Thoracic aorta (tissue), 2 donors: ENCODE results near the gene MCM5. TPM values are rescaled to one million over a fixed set of nuclear protein-coding genes. Genes with fewer than 3 reads are reported as not detected.

Experiments used
- ATAC-seq: fragments of 150-250 bp; one replicate; pipeline ENCODE4 v1.8.0; 2017; ENCODE audit warnings: low read depth; ENCODE audit not compliant: insufficient number of reproducible peaks, low FRiP score
- DNase-seq: peaks from one replicate; pipeline ENCODE4 v3.0.0-alpha.2; 2020; ENCODE audit warnings: low spot score
- H3K27ac ChIP-seq, 2 donors: fragments of 200-600 bp; sonication (generic); 1 replicate in 1 of 2; 2 replicates in 1 of 2; pipeline ENCODE4 v1.5.1; 2016; ENCODE audit warnings: mild to moderate bottlenecking in 2 of 2, moderate library complexity in 2 of 2
- H3K27me3 ChIP-seq: fragments of 200-600 bp; sonication (generic); replicated peaks from 2 replicates; pipeline ENCODE4 v1.6.0; 2016; ENCODE audit warnings: mild to moderate bottlenecking; ENCODE audit not compliant: insufficient read depth
- H3K36me3 ChIP-seq: fragments of 200-600 bp; sonication (generic); one replicate; pipeline ENCODE4 v1.5.1; 2016
- H3K4me1 ChIP-seq, 2 donors: fragments of 200-600 bp; sonication (generic); 1 replicate in 1 of 2; 2 replicates in 1 of 2; pipeline versions ENCODE4 v1.5.1 to v1.6.0; 2016; ENCODE audit warnings: low read depth in 2 of 2, mild to moderate bottlenecking in 1 of 2; ENCODE audit not compliant: control insufficient read depth in 1 of 2
- H3K4me3 ChIP-seq: fragments of 200-600 bp; sonication (generic); 2 replicates; pipeline ENCODE4 v1.5.1; 2016; ENCODE audit warnings: mild to moderate bottlenecking
- H3K9me3 ChIP-seq: fragments of 200-600 bp; sonication (generic); 2 replicates; pipeline ENCODE4 v1.5.1; 2016
- CTCF ChIP-seq: fragments of 200-600 bp; sonication (generic); IDR thresholded peaks from one replicate; pipeline ENCODE4 v1.5.1; 2019; ENCODE audit warnings: antibody characterized with exemption
- total RNA-seq, 2 donors: library from RNA; depleted of rRNA; stranded (reverse); fragments of >200 nt; gene quantifications; one replicate each; pipeline versions ENCODE4 v1.1.0 to v1.2.3, GENCODE V29; 2016

The MCM5 gene
- total RNA-seq, 2 donors from 2014 or later, result 18.1 to 53.1 TPM

GRCh38 chr22:35403356-35403755, 3.4 kb downstream of the MCM5 start:
- H3K9me3 ChIP-seq, result no peaks in the 10 kb centered on the region
- no peak for DNase-seq
- H3K27ac ChIP-seq, result no peak overlapping the region
- no peak for TF ChIP-seq CTCF
- no peak for ATAC-seq
- H3K4me1 ChIP-seq, result peaks cover 4 to 15% of the 10 kb centered on the region in 2 donors
- H3K4me3 ChIP-seq, result no peak overlapping the region
- H3K36me3 ChIP-seq, result peaks cover 12% of the 10 kb centered on the region
- H3K27me3 ChIP-seq, result no peaks in the 10 kb centered on the region

- H3K27ac ChIP-seq, result no peak overlapping the region
- H3K9me3 ChIP-seq, result no peaks in the 10 kb centered on the region
- H3K27me3 ChIP-seq, result no peaks in the 10 kb centered on the region
- no peak for DNase-seq
- no peak for TF ChIP-seq CTCF
- no peak for ATAC-seq
- peaks cover 4 to 15% of the 10 kb centered on the region in 2 donors for H3K4me1 ChIP-seq
- peaks cover 15% of the 10 kb centered on the region for H3K36me3 ChIP-seq
- H3K4me3 ChIP-seq, result no peak overlapping the region
Measured at GRCh38 chr22:35404176-35404575, 4.2 kb downstream of the MCM5 start.

DNA sequence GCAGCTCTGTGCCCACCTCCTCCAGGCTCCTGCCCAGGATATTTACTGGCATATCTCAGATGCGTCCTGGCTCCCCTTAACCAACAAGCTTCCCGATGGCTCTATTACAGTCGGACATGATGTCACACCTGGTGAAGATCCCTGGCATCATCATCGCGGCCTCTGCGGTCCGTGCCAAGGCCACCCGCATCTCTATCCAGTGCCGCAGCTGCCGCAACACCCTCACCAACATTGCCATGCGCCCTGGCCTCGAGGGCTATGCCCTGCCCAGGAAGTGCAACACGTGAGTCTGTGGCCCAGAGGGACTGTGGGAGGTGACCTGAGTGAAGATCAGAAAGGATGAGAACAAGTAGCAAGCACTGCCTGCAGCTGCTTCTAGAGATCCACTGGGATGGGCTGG, 6.5 kb downstream of the MCM5 start:
- Histone ChIP-seq H3K27ac (no peak overlapping the region), H3K4me1 (peaks cover 0 to 4% of the 10 kb centered on the region in 2 donors), H3K36me3 (peaks cover 15% of the 10 kb centered on the region), H3K27me3 (no peaks in the 10 kb centered on the region), H3K9me3 (no peaks in the 10 kb centered on the region), H3K4me3 (no peak overlapping the region)
- no peak for DNase-seq
- ATAC-seq, result no peak
- no peak for TF ChIP-seq CTCF

- Histone ChIP-seq H3K9me3 (no peaks in the 10 kb centered on the region), H3K4me3 (no peak overlapping the region), H3K36me3 (peaks cover 20% of the 10 kb centered on the region), H3K27ac (no peak overlapping the region), H3K4me1 (no peaks in the 10 kb centered on the region), H3K27me3 (no peaks in the 10 kb centered on the region)
- ATAC-seq (no peak), DNase-seq (no peak)
- TF ChIP-seq CTCF, result no peak
Measured at GRCh38 chr22:35407362-35407761, 7.4 kb downstream of the MCM5 start.

DNA sequence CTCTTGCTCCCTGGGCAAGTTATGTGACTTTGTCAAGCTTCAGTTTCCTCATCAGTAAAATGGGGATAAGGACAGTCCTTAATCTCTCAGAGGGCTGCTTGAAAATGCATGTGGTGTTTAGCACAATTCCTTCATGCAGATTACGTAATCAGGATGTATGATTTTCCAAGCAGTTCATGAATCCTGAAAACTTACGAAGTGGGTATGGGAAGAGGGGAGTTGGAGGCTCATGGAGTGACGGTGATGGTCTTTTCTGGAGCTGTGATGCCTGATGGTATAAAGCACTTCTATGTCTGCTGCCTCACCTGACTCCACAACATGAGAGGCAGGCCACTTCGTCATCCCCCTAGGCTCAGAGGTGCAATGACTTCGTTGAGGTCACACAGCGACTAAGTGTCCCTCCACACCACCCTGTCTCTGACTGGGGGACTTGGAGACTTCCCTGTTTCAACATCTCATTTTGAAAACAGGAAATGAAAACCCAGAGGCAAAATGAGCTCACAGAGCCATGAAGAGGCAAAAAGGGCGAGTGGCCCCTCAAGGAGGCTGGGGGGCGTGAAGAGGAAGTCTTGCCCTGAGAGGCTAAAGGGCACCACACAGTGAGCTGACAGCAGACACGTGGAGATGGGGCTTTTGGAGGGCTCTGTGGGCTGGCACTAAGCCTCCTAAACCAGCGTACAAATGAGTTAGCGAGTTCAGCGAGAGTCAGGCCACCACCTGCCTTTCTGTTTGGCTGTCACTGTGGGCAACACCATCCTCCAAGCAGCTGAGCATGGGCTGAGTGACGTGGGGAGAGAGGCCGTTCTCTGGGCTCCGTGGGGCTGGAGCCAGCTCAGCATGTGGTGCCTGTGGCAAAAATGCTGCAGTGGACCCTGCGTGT, 10.1 kb downstream of the MCM5 start:
- Histone ChIP-seq H3K4me3 (no peak overlapping the region), H3K27ac (no peak overlapping the region), H3K4me1 (no peaks in the 10 kb centered on the region), H3K36me3 (peaks cover 30% of the 10 kb centered on the region), H3K27me3 (no peaks in the 10 kb centered on the region), H3K9me3 (no peaks in the 10 kb centered on the region)
- no peak for ATAC-seq
- TF ChIP-seq CTCF, result no peak
- no peak for DNase-seq
